HG03558 (cell line): ENCODE results near the gene RABL6.

Experiments
- ATAC-seq: cut with Tn5 transposase; IDR thresholded peaks from one replicate; pipeline ENCODE4 v1.9.1; 2021; ENCODE audit warnings: moderate number of reproducible peaks; ENCODE audit not compliant: unreplicated experiment; ENCODE audit errors: extremely low read depth

The RABL6 gene

DNA sequence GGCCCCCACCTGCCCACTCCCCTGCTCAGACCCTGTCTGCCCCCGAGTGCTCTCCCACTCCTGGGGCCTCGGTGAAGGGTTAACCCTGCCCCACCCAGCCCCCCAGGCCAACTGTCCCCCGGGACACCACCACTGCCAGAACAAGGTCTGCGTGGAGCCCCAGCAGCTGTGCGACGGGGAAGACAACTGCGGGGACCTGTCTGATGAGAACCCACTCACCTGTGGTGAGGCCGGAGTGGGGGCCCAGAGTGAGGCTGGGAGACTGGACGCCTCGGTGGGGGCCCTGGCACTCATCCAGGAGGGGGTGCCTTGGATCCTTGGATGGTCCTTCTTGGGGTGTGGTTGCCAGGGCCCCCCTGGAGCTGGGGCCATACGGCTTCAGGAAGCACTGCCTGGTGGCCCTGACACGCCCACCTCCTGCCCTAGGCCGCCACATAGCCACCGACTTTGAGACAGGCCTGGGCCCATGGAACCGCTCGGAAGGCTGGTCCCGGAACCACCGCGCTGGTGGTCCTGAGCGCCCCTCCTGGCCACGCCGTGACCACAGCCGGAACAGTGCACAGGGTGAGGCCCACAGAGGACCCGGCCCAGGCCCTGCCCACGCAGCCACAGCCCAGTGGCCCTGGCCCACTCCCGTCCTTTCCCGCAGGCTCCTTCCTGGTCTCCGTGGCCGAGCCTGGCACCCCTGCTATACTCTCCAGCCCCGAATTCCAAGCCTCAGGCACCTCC is 46.5 kb downstream of the RABL6 start:
- ATAC-seq: no peak

DNA sequence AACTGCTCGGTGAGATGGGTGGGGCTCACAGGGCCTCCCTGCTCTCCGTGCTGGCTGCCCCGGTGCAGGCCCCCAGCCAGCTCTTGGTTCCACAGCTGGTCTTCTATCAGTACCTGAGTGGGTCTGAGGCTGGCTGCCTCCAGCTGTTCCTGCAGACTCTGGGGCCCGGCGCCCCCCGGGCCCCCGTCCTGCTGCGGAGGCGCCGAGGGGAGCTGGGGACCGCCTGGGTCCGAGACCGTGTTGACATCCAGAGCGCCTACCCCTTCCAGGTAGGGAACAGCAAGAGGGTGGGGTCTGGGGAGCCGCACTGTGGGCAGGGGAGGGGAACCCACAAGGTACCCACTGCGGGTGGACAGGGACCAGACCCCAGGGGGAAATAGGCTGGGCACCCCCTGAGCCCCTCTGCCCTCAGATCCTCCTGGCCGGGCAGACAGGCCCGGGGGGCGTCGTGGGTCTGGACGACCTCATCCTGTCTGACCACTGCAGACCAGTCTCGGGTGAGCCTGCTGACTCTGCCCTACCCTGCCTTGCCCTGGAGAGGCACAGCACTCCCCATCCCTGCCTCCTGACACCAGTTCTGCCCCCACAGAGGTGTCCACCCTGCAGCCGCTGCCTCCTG is 47.2 kb downstream of the RABL6 start:
- no peak for ATAC-seq

DNA sequence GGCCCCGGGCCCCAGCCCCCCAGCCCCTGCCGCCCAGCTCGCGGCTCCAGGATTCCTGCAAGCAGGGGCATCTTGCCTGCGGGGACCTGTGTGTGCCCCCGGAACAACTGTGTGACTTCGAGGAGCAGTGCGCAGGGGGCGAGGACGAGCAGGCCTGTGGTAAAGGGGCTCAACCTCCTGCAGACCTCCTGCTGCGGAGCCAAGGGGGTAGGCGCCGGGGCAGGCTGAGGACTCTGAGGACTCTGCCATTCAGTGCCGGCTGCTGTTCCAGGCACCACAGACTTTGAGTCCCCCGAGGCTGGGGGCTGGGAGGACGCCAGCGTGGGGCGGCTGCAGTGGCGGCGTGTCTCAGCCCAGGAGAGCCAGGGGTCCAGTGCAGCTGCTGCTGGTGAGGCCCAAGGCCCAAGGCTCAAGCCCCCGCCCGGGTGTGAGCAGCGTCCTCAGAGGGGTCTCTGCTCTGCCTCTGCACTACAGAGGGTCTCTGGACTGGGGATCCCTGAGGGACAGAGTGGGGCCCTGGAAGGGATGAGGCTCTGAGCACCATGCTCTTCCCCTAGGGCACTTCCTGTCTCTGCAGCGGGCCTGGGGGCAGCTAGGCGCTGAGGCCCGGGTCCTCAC is 47.8 kb downstream of the RABL6 start:
- ATAC-seq: no peak

DNA sequence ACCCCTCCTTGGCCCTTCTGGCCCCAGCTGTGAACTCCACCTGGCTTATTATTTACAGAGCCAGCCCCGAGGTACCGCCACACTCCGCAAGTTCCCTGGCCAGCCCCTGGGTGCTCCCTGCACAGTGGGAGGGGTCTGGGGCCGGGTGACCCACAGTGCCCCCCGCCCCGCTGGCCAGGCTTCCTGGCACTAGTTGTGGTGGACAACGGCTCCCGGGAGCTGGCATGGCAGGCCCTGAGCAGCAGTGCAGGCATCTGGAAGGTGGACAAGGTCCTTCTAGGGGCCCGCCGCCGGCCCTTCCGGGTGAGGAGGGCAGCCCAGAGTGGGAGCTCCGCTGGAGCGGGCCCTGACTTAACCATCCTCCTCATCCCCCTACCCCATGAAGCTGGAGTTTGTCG is 48.3 kb downstream of the RABL6 start:
- ATAC-seq: no peak

DNA sequence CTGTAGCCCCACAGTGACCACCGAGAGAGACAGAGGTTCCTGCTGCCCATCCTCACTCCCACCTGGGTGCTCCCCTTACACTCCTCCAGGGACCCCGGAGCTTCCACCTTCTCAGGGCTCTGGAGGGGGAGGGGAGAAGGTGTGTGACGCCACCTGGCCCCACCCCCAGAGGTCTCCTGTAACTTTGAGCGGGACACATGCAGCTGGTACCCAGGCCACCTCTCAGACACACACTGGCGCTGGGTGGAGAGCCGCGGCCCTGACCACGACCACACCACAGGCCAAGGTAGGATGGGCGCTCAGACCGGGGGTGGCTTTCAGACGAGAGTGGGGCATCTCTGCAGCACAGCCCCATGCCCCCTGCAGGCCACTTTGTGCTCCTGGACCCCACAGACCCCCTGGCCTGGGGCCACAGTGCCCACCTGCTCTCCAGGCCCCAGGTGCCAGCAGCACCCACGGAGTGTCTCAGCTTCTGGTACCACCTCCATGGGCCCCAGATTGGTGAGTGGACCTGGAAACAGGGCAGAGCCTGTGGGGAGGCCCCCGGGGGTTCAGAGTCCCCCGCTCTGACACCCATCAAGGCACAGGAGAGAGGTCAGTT is 48.9 kb downstream of the RABL6 start:
- no peak for ATAC-seq

DNA sequence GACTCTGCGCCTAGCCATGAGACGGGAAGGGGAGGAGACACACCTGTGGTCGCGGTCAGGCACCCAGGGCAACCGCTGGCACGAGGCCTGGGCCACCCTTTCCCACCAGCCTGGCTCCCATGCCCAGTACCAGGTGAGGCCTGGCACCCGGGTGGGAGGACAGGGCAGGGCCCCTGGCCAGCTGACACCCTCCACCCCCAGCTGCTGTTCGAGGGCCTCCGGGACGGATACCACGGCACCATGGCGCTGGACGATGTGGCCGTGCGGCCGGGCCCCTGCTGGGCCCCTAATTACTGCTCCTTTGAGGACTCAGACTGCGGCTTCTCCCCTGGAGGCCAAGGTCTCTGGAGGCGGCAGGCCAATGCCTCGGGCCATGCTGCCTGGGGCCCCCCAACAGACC is 49.4 kb downstream of the RABL6 start:
- ATAC-seq: no peak

DNA sequence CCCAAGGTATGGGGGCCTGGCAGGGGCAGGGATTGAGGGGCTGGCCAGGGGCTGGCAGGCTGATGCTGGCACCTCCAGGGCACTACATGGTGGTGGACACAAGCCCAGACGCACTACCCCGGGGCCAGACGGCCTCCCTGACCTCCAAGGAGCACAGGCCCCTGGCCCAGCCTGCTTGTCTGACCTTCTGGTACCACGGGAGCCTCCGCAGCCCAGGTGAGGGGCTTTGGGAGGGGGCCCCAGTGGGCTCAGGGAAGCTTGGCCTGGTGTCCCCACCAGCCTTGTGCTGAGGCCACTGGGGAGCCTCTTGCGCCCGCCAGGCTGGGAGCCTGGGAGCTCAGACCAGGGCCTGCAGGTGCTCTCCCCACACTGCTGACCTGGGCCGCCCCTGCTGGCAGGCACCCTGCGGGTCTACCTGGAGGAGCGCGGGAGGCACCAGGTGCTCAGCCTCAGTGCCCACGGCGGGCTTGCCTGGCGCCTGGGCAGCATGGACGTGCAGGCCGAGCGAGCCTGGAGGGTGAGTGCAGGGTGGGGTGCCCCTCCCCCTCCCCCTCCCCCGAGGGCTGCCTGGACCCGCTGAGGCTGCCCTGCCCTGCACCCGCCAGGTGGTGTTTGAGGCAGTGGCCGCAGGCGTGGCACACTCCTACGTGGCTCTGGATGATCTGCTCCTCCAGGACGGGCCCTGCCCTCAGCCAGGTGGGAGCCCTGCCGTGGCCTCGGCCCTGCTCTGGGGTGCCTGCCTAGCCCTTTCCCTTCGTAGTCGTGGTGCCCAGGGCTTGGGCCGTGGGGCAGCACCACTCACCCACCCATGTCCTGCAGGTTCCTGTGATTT is 50.0 kb downstream of the RABL6 start:
- ATAC-seq: no peak

DNA sequence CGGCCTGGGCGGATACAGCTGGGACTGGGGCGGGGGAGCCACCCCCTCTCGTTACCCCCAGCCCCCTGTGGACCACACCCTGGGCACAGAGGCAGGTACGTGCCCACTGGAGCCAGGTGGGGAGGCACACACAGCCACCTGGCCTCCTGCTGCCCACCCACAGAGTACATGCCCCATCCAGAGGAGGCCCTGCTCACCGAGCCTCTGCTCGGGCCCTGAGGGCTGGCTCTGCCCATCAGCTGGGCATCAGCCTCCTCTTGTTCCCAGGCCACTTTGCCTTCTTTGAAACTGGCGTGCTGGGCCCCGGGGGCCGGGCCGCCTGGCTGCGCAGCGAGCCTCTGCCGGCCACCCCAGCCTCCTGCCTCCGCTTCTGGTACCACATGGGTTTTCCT is 50.7 kb downstream of the RABL6 start:
- no peak for ATAC-seq

DNA sequence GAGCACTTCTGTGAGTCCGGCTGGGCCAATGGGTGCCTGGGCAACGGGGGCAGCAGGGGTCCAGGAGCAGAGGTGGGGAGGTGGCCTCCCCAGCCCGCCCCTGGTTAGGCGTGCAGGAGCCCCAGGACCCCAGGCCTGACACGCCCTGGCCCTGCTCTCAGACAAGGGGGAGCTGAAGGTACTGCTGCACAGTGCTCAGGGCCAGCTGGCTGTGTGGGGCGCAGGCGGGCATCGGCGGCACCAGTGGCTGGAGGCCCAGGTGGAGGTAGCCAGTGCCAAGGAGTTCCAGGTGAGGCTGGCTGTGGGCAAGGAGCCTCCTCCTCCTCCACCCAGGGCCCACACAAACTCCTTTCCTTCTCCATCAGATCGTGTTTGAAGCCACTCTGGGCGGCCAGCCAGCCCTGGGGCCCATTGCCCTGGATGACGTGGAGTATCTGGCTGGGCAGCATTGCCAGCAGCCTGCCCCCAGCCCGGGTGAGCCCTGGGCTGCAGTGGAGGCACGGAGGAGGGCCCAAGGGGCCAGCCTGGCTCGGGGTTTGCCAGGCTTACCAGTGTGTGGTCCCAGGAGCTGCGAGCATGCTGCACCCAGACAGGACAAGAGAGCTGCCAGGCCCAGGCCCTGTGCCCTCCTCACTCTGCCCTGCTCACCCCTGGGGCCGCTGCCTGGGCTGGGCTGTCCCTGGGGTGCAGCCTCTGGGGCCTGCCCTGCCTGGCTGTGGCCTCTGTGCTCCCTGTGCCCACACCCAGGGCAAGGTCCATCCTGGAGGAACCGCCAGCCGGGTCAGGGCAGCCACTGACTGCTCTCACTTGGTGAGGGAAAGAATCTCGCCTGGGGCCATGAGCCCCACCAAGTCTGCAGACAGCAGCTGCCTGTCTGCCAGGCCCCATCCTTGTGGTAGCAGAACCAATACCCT is 51.4 kb downstream of the RABL6 start:
- no peak for ATAC-seq

DNA sequence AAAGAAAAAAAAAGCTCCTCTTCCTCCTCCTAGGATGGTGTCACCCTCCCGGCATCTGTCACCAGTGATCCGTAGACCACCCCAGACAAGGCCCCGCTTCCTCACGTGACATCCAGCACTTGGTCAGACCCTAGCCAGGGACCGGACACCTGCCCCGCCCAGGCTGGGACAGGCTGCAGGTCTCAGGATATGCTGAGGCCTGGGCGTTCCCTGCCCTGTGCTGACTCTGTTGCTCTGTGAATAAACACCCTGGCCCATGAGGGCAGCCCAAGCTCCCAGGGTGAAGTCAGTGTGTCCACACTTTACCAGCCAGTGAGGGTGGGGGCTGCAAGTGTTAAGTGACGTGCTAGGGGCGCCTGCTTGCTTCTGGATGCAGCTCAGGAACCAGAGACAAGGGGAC is 52.8 kb downstream of the RABL6 start:
- ATAC-seq: no peak

DNA sequence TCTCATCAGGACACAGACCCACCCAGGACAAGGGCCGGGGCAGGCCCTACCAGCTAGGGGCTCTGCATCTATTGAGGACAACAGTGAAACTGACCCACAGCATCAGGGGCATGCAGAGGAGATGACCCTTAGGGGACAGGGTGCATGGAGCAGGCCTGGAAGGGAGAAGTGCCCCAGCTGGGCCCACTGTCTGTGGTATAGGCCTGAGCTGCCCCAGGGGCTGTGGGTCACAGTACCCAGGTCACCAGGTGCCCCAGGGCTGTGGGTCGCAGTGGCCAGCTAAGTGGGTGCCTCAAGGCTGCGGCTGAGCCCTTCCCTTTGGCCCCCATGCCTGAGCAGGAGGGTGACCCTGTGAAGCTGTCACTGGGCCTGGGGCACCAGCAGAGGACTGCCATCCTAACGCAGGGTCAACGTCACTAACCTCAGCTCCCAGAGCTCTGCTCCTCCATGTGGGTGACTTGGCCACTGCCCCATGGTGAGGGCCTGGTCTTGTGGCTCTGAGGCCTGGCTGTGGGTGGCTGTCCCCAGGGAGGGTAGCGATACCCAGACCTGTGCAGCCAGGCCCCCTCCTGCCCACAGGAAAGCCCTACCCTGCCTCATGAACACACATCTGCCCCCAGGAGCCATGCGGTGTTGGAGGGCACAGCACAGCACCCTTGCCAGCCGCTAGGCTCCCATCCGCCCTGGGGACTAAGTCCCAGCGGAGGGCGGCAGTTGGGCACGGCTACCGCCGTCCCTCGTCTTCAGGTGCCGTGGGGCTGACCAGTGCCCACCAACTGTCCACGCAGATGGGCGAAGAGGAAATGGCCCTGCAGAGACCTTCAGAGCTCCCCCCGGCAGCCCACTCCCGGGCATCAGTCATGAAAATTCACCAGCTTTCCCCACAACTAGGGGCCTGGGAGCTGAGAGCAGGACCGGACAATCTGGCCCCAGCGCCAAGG is 53.5 kb downstream of the RABL6 start:
- ATAC-seq: no peak

DNA sequence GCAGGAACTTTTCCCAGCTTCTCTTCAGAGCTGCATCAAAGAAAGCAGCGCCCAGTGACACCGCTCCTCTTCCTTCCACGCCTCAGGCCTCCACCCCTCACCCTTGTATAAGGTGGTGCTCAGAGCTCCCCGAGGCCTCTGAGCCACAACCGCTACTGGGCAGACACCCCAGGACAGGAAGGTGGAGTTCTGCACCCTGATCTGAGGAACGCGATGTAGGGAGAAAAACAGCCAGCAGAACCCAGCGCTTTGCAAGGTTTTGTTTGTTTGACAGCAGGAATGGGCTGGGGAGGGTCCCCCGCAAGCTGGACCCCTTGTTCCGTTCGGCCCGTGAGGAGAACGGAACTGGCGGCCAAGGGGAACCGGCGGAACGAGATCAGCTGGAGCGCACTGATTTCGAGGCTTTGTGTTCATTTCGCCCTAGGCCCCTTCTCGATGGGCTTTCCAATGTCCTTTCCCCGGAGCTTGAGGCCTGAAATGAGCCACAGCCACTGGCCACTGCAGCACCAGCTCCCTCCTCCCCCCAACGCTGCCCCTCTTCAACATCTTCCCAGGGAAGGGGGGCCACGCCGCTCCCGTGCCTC is 54.2 kb downstream of the RABL6 start:
- no peak for ATAC-seq

DNA sequence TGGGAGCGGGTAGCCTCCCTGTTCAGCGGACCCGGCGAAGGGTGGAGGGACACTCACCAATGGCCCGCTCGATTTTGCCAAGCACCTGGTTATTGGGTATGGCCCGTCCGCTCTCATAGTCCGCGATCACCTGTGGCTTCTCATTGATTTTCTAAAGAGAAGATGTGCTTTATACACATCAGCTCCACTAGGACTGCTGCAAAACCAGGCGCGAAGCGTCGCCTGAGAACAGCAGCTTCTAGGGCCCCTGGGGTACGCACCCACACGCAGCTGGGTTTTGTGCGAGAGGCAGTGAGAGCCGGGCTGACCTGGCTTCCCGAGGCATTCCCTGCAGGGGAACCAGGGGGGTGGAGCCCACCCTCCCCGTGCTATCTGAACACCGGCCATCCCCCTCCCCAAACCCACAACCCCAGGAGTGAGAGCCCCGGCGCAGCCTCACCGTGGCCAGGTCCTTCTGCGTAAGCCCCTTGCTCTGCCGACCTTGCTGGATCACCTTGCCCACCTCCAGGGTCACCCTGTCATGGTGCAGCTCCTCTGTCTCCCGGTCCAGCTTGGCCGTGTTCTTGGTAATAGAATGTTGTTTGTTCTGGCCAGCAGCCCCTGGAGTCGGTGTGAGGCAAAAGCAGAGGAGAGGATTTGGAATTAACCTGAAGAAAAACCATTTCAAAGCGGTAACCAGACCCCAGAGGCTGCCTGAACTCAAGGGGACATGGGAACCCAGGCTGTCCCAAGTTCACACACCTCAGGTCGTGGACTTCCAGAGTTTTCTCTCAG is 55.3 kb downstream of the RABL6 start:
- ATAC-seq: no peak

DNA sequence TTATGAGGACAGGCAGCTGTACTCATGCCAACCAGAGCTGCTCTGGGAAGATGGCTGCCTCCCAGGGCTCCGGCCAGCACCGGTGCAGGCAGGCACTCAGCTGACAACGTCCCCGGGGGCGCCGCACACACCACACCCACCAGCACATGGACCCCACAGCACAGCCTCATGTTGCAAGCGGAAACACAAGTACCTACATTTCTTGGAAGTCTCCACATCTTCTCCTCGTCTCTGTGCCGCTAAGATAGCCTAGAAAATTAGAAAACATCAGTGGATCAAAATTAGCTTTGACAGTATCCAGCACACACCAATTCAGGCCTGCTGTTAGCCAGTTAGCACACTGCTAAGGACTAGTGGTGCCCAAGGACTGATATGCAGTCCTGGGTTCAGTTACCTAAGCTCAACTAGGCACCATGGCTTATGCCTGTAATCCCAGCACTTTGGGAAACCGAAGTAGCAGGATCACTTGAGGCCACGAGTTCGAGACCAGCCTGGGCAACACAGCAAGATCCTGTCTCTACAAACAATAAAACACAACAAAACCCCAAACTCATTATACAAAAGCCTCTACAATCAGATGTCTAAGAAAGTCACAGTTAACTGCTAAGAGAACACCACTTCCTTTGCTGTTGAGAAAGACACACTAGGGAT is 56.0 kb downstream of the RABL6 start:
- no peak for ATAC-seq

DNA sequence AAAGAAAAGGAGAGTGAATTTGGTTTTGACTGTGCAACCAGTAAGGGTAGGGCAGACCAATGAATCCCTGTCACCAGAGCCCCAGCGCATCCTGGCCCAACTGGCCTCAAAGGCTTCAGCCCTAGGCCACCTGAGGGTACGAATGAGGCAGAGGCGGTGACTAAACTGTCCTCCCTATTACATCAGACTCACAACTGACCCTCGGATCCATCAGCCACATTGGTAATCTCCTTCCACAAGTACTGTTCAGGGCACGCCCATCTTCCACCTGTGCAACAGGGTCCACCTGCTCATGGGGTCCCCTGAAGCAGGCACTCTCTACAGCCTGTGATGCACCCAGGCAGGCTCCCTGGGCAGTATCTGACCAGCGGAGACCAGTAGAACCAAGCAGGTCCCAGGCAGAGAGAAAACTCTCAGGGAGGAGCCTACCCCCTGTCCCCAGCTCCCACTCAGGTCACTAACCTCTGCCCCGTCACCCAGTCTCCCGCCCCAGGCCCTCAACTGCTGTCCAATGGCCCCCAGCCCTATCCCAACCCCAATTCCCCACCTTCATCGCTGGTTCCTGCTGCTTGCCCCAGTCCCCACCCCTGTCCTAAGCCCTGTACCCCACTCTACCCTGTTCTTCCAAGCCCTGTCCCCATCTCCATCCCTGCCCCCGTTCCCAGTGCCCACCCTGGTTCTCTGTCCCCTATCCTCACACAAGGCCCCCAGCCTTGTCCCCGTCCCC is 57.5 kb downstream of the RABL6 start:
- no peak for ATAC-seq

DNA sequence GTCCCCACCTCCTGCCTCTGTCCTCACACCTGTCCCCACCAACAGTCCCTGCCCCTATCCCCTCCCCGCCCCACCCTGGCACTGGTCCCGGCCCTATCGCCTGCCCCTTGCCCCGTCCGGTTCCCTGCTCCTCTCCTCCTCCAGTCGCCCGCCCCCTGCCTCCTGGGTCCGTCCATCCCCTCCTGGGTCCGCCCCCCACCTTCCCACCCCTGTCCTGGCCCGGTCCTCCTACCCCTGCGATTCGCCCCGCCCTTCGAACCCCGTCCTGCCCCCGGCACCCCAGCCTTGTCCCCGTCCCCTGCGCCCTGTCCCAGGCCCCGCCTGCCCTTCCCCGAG is 58.0 kb downstream of the RABL6 start:
- ATAC-seq: no peak
